Uterus (tissue), 2 donors: ENCODE measurements around the gene SF3A2.

ENCODE experiments used
- POLR2A ChIP-seq, 2 donors: fragments of 450-650 bp; IDR thresholded peaks; one replicate each; pipeline ENCODE4 v1.6.1; 2016; ENCODE audit warnings: antibody characterized with exemption in 2 of 2, mild to moderate bottlenecking in 1 of 2, moderate library complexity in 1 of 2
- TF ChIP-seq, protein P1 (sequence below), 4 experiments: fragments of 200-600 bp in 2 of 4; fragments of 450-650 bp in 2 of 4; sonication (generic) in 2 of 4; IDR thresholded peaks; one replicate each; pipeline ENCODE4 v1.5.1; 2016 to 2019; ENCODE audit warnings: antibody characterized with exemption in 4 of 4, mild to moderate bottlenecking in 2 of 4, moderate library complexity in 1 of 4

DNA sequence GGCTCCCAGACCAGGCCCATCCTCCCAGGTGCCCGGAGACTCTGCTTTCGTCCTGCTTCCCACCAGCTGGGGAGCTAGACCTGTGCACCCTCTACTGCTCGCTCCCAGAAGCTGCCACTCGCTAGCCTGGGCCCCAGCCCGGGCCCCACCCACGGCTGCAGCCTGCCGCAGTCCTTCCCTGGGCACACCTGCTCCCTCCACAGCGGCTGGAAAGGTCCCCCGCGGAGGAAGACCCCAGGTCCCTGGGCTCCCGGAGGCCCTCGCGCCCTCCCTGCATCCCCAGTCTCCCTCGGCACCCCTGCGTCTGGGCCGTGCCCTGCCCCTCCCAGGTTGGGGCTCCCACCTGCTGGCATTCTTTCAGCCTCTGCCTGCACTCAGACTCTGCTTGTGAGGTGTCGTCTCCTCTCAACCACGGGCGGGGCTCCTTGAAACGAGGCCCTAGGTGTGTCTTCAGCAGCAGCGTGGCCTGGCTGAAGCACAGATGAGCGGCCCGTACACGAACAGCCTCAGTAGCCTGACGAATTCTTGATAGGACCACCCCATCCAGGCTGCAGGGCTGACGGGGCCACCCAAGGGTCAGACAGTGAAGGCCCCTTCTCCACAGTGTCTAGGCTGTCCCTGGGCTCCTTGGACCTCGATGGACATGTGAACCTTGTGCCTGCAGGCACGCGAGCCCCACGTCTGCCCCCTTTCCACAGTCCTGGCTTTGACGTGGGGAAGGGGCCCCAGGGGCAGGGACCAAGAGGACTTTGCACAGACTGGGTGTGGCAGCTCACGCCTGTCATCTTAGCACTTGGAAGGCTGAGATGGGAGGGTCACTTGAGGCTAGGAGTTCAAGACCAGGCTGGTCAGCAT, 44.9 kb upstream of the SF3A2 start:
- TF ChIP-seq, protein P1, sequence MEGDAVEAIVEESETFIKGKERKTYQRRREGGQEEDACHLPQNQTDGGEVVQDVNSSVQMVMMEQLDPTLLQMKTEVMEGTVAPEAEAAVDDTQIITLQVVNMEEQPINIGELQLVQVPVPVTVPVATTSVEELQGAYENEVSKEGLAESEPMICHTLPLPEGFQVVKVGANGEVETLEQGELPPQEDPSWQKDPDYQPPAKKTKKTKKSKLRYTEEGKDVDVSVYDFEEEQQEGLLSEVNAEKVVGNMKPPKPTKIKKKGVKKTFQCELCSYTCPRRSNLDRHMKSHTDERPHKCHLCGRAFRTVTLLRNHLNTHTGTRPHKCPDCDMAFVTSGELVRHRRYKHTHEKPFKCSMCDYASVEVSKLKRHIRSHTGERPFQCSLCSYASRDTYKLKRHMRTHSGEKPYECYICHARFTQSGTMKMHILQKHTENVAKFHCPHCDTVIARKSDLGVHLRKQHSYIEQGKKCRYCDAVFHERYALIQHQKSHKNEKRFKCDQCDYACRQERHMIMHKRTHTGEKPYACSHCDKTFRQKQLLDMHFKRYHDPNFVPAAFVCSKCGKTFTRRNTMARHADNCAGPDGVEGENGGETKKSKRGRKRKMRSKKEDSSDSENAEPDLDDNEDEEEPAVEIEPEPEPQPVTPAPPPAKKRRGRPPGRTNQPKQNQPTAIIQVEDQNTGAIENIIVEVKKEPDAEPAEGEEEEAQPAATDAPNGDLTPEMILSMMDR (IDR thresholded peaks at IDR 0.05): no peak
- no peak for TF ChIP-seq POLR2A (IDR thresholded peaks at IDR 0.05)
